Measurements from ENCODE around the gene HPCAL1.

DNA sequence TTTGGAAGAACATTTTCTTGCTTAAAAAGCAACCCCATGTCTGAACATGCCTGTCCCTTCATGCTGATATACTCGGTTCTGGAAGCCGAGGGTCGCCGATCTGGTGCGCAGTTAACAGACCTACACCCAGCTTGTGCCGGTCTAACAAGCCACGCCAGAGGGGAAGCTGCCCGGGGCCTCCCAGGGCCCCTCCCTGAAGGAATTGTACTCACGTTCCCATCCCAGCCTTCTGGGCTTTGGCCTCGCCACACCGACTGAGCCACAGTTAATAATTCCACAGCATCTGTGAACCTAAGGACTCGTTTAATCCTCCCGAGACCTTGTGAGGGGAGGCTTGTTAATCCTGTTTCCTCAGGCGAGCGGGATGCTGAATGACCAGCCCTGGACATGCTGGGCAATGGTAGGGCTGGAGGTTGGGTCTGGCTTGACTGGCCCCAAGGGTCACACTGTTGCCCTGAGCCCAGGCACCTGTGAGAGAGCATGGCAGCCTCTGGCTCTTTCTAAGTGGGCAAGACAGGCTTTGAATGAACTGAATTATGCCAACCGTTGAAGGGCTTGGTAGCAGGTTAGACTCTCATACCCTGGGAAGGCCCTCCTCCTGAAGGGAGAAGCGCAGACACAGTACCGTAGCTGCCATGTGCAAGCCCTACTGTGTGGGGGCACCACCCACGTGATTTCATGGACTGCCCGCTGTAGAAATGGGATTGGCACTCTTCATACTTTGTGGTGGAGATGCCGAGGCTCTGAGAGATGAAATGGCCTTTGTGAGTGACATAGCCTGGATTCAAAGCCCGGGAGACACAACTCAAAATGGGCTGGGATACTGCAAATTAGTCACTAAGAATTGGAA is 173.3 kb downstream of the HPCAL1 start:
- no peak for TF ChIP-seq EZH2 (IDR thresholded peaks at IDR 0.05; ENCODE audit: borderline replicate concordance, insufficient read depth, low read depth, low read length, poor library complexity, severe bottlenecking)
- TF ChIP-seq, protein P1, sequence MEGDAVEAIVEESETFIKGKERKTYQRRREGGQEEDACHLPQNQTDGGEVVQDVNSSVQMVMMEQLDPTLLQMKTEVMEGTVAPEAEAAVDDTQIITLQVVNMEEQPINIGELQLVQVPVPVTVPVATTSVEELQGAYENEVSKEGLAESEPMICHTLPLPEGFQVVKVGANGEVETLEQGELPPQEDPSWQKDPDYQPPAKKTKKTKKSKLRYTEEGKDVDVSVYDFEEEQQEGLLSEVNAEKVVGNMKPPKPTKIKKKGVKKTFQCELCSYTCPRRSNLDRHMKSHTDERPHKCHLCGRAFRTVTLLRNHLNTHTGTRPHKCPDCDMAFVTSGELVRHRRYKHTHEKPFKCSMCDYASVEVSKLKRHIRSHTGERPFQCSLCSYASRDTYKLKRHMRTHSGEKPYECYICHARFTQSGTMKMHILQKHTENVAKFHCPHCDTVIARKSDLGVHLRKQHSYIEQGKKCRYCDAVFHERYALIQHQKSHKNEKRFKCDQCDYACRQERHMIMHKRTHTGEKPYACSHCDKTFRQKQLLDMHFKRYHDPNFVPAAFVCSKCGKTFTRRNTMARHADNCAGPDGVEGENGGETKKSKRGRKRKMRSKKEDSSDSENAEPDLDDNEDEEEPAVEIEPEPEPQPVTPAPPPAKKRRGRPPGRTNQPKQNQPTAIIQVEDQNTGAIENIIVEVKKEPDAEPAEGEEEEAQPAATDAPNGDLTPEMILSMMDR (IDR thresholded peaks at IDR 0.05): no peak
